GM19351 (cell line): ENCODE measurements around the gene TMEM129.

Source experiments
- ATAC-seq: cut with Tn5 transposase; IDR thresholded peaks from one replicate; pipeline ENCODE4 v1.9.1; 2021; ENCODE audit warnings: mild to moderate bottlenecking, moderate library complexity; ENCODE audit not compliant: unreplicated experiment

Gene TMEM129

DNA sequence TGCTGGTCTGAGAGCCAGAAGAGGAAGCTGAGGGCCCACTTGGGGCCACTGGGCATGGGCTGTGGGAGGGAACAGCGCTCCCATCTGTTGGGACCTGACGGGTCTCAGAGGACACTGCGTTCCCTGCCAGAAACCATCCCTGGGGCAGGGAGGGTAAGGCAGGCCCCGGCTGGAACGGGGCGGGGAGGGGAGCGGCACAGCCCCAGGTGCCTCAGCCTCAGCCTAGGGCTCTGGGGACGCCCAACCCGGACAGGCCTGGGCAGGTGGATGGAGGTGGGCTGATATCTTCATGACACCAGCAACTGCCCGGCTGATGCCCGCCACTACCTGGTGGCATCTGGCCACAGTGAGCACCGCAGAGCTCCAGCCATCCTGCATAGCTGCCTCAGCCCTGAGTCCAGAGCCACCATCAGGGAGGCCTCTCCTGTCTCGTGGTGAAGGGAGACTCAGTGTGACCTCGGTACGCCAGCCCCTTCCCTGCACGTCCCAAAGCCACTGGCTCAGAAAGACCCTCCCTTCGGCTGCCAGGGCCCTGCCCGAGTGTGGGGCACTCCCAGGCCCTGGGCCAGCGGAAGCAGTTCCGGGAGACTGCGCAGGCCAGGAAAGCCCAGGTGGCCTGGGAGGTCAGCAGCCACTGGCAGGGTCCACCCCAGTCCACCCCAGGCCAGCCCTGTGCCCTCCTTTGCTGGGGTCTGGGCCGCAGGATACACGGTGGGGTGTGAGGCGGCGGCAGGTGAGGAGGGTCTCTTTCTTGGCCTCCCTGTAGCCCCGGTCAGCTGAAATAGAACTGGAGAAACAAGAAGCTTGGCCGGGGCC lies 37.4 kb upstream of the TMEM129 start:
- no peak for ATAC-seq

DNA sequence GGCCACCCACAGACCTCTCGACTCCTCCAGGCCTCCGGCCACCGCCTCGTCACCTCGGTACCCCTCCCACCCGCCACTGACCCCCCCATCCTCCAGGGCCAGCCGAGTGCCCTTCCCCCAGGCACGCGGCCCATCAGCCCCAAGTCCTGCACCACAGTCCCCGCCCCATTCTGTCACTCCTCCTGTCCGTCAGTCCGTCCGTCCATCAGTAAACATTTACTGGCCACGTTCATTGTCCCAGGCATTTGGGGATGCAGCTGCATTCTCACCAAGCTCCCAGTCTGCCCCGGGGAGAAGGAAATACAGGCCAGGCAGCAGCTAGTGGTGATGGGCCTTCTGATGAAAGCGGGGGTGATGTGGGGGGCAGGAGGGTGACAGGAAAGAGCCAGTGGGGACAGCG lies 36.7 kb upstream of the TMEM129 start:
- ATAC-seq = no peak

DNA sequence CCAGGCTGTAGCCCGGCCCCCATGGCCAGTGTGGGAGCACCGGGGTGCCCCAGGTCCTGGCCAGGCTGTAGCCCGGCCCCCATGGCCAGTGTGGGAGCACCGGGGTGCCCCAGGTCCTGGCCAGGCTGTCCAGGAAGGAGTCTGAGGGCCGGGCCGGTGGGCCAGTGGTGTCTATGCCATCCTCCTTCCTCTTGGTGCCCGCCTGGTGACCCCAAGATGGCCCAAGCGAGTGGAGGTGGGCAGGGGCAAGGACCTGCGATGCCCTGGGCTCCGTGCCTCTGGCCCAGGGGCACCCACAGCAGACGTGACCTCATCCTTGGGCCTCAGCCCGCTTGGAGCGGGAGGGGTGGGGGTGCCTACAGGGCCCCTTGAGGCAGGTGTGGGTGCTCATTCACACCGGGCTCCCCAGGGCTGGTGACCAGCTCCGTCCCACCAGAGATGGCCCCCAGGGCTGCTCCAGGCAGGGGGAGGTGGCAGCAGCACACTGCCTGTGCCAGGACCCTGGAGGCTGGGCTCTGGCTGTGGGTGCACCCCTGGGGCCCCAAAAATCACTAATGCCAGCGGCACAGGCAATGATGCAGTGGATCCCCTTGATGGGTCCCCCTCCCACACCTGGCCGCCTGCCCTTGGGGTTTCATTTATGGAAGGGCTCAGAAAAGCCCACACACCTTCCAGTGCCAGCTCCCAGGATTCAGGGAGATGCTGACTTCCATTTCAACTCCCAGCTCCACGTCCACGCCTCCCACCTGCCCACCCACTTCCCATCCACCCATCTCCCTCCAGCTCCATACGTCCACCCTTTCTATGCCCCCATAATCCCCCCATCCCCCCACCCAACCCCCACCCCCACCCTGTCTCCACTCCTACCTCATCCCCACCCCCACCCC lies 36.0 kb upstream of the TMEM129 start:
- no peak for ATAC-seq

DNA sequence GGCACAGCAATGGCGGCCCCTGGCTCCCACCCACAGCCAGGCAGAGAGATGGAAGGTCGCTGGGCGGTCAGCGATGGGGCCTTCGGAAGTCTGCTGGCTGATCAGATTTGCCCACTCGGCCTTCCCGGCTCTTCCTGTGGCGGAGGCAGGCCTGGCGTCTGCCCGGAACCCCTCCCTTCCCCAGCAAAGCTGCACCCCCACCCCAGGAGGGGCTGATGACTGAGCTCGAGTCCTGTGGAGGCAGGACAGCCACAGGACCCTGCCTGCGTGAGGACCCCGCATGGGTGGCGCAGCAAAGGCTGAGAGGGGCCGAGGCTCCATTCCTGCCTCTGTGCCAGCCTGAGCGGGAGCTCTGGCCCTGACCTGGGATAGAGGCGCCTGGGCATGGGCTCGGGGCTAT lies 35.0 kb upstream of the TMEM129 start:
- no peak for ATAC-seq

DNA sequence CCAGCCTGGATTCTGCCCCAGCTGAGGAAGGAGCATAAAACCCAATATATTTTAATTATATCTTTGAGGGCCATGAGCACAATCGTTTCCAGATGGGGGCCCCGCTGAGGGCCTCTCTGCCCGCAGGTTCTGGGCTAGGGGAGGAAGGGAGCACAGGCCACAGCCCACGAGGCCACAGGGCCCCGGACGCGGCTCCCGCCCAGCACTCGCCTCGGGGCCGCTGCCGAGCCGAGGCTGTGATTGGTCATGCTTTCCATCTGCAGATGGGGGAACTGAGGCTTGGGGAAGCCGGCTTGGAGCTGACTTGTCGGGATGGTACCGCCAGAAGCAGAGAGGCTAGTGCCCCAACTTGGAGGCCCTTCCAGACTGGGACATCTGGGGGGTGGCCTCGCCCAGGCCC lies 34.2 kb upstream of the TMEM129 start:
- ATAC-seq = no peak

DNA sequence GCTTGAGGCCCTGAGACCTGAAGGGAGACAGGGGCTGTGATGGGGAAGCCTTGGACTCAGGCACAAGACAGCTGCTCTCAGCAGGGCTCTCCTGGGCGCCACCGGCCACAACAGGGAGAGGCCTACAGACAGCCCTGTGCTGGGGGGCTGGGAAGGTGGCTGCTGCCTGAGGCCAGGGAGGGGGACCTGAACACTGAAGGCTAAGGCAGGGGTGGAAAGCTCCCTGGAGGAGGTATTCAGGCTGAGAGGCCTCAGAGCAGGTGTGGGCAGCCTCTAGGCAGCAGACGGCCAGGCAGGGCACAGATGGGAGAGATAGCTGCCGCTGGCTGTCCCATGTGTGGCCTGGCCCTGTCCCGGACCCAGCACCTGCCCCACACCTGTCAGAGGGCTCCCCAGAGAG lies 33.2 kb upstream of the TMEM129 start:
- no peak for ATAC-seq

DNA sequence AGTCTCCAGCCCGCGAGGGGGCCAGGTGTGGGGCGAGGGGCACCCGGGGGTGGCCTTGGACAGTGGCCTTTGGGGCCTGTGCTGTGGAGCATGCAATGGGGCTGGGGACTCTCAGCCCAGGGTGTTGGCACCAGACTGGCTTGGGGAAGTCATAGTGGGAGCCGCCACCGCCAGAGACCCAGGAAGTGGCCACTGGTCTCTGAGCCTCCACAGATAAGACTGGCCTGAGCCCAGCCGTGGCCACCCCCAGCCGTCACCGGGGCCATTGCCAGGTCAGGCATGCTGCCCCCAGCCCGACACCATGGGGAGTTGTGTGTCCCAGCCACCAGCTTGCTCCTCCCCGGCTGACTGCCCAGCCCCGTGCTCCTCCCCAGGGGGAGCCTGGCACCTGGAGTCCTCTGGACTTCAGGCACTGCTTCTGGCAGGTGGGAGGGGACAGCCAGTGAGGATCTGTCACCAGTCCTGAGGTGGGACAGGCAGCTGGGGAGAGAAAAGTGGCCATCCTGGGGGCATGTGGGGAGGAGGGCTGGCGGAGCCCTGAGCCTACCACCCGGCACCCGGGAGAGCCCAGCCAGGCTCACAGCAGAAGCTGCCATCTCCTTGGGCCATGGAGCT lies 32.7 kb upstream of the TMEM129 start:
- ATAC-seq = no peak

DNA sequence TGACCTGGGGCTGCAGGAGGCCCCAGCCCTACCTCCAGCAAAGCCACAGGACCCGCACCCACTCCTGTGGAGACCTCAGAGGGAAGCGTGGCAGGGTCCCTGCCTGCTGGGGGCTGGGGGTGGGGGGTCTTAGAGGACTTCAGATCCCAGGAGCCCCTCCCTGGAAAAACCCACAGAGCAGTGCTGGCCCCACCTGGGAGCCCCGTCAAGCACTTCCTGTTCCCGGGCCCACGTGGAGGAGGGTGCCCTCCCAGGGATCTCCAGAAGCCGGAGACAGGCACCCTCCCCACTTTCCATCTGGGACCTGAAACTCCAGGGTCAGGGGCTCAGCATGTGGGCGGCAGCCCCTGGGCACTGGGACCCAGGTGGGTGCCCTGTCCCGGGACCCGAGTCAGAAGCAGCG lies 32.2 kb upstream of the TMEM129 start:
- no peak for ATAC-seq

DNA sequence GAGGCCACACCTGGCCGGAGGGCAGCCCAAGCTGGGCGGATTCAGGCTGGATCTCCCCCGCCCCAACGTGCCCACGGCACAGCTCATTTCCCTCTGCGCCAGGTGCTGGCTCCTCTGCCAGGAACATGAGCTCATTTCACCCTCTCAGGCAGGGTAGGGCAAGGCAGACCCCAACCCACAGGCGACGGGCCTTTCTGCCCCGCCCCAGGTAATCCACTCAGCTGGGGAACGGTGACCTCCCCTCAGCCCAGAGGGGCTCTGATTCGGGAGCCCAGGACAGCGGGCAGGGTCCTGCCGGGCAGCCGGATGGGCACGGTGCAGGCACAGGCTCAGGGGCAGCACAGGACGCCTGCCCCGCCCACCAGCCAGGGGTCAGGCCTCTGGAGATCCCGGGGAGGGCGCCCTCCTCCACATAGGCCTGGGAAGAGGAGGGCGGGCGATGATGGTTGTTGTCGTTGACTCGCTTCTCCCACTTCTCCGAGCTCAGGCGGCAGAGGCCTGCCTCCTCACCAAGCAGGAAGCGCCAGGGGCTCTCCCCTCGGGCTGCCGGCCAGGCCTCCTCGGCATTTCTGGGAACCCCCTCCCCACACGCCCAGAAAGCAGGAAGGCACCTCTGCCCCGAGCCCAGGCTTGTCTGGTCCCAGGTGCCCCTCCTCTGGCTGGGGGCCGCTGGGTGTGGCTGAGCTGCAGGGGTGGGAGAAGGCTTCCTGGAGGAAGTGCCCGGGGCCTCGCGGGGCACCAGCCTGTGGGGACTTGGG lies 31.3 kb upstream of the TMEM129 start:
- no peak for ATAC-seq

DNA sequence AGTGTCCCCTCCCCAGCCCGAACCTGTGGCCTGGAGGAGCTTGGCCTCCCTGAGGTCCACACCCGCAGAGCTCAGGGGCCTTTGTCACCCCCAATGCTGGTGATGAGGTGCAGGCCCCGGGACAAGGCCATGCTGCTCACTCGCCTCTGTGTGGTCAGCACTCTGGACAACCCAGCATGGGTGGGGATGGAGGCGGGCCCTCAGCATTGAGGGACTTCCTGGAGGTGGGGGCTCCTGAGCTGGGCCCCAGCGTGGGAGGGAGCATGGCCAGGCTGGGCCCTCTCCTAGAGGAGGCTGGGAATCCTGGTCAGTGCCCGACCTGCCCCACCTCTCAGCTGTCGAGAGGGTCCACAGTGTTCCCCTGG lies 30.8 kb upstream of the TMEM129 start:
- ATAC-seq = no peak

DNA sequence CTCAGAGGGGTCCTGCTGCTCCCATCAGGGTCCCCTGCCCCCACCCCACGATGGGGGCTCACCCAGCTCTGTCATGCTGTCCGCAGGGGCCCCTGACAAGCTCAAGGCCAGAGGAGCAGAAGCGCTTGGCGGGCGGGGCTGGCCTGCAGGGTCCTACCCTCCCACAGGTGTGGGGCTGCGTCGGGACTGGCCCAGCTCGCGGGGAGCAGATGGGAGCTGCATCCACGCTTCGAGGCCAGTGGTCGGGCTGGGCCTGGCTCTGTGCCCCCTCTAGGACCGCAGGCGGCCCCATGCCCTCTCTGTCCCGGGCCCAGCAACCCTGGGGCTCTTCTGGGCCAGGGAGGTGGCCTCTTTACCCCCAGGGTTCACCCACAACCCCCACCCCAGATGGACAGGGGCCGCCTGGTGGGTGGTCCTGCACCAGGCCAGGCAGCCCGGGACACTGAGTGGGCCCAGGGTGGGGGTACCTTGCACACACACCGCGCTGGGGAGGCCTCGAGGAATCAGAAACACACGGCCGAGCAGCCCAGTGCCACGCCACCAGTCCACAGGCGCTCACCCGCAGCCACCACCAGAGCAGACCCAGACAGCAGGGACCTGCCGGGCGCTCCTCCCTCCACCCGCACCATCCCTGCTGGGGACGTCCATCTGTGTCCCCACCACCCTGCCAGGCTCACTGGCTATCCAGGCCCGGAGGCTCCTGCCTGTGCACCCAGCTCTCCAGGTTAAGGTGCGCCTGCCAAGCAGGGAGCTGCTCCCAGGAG lies 30.2 kb upstream of the TMEM129 start:
- ATAC-seq = no peak

DNA sequence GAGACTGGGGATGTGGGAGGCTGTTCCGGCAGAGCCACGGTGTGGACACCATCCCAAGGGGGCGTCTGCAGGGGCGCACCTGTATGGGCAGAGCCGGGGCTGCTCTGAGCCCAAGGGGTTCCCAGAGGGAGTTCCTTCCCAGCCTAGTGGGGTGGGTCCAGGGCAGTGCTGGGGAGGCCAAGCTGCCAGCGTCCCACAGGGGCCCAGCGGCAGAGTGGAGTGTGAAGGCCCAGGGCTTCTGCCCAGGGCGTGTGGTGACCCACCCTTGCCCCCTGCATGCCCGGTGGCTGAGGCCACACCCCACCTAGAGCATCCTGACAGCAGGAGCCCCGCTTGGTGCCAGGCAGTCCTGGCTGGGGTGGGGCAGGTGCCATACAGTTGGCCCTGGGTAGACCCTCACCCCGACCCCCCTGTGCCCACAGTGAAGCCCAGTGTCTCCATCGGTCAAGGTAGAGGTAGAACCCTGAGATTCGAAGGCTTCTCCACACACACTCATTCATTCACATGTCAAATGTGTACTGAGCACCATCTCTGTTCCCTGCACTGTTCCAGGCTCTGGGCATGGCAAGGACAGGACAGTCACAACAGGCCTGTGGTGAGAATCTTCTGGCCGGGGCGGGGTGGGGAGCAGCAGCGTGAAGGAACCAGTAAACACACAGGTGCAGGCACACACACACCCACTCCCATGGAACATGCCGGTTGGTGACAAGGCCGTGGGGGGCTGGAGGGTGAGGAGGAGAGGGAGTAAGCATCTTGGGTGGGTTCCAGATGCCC lies 29.4 kb upstream of the TMEM129 start:
- no peak for ATAC-seq

DNA sequence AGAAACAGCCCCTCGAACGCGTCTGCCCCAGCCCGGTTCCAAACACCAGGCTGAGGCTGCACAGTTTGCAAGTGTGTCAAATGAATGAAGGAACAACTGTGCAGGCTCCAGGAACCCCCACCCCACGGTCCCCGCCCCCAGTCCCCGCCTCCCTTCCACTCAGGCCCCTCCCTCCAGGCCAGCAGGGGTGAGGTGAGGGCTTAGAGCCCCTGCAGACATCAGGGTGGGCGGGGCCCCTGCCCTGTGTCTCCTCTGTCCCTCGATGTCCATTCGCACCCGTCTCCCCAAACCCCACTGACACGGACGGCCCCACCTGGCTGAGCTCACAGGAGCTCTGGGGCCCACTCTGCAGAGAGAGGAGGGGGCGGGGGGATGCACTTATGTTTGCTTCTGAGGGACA lies 28.7 kb upstream of the TMEM129 start:
- ATAC-seq = no peak

DNA sequence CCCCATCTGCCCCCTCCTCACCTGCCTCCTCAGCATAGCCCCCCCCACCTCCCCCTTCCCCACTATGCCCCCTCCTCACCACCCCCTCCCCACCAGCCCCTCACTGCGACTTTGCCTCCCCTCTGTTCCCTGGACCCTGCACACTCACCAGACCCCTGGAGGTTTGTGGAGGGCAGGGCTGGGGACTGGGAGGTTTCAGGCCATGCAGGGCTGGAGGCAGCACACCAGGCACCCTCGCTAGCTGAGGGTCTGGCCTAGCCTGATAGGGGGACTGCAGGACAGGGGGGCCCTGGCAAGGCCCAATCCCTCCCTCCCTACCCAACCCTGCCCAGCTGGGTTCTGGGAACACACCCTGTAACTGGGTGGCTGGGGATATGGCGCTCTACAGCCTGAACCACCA lies 28.2 kb upstream of the TMEM129 start:
- ATAC-seq = no peak

DNA sequence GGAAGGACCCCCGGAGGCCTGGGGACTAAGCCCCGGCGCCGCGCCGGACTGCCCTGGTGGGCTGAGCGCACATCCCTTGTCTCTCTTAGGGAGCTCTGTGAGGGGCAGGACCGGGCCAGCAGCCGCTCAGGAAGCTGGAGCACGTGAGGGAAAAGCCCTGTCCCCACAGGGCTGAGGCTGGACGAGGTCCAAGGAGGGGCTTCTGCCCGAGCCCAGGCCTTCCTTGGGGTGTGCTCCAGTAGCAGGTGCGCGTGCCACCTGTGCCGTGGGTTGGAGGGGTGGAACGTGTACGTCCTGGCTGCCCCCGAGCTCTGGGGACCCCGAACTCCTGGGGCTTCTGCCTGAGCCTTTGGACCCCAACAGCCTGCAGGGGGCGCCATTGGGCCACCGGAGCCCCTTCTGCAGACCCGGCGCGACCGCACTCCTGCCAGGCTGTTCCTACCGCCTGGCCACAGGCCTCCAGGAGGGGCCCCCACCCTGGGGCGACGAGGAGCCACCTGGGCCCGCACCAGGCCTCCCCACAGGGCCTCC lies 27.4 kb upstream of the TMEM129 start:
- peak; percentile 53 for ATAC-seq

DNA sequence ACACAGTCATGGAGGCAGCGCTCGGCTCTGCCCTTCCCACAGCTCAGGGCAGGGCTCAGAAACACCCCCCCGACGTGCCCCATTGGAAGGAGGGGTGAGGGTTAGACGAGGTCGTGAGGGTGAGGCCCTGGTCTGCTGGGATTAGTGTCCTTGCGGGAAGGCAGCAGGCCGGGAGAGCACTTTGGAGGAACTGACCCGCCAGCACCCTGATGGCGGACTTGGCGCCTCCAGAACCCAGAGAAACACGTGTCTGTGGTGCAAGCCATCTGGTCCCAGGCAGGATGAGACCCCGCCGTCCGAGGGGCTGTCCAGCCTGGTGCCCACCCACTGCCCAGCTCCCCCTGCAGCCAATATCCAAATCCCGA lies 26.5 kb upstream of the TMEM129 start:
- no peak for ATAC-seq

DNA sequence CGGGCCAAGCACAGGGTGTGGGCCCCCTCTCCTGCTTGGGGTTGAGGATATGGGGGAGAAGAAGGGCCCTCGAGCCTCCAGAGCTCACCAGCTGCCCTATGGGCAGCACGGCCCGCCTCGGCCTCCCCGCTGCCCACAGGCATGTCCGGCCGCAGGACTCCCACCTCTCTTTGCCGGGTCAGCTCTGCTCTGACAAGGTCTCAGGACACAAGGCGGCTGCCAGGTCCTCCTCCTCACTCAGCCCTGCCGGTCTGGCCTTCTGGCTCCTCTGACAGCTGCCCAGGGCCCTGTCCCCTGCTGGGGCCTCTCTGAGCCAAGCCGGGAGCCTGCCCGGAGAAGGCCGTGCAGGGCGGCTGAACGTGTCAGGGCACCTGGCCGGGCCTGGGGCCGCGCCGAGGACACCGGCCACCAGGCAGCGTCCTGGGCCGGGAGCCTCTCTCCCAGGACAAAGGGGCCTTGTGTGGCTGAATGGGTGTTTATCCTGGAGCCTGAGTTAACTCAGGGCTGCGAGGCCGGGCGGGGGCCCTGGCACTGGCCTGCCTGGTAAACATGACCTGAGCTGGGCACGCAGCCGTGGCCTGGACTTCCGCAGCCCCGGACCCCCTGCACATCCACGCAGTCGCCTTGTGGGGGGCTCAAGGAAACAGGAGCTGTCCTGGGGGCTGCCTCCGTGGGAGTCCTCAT lies 25.9 kb upstream of the TMEM129 start:
- ATAC-seq = no peak

DNA sequence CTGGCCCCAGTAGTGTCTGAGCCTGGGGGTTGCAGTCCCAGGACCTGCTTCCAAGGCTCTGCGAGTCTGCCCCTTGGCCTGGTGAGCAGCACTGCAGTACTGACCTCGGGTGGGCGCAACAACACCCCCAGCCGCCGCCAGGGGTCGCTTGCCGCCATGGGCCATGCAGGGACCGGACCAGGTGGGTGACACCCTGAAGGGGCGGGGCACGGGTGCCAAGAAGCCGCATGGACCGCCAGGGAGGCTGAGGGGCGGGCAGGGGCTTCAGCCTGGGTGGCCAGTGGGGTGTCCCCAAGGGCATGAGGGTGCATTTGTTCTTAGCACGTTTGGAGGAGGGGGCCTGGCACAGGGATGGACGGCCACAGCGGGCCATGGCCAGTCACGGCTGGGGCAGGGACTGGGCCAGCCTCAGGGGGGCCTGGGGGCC lies 25.2 kb upstream of the TMEM129 start:
- ATAC-seq = peak; percentile 82

DNA sequence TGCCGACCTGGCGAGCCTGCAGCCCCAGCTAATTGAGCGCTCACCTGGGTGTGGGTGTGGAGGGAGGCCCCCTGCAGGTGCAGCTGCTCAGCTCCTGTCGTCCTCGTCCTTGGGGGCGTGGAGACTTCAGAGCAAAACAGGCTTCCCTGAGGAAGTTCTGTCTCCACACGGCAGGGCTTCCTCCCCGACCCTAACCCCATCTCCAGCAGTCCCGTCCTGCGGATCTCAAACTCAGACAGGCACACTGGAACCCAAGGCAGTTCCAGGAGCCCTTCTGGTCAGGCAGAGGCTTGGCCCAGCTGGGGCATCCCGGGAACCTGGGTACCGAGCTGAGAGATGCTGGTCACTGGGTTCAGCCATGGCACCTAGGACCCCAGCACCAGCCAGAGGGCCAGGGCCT lies 24.6 kb upstream of the TMEM129 start:
- no peak for ATAC-seq
